IPS-18c (cell line): ENCODE measurements around the gene RPN1.

Experiments used
- H3K4me3 ChIP-seq: 2 replicates; pipeline ENCODE4 v1.7.0; 2013; ENCODE audit warnings: low read depth, mild to moderate bottlenecking, low read length, moderate library complexity; ENCODE audit not compliant: insufficient read depth
- H3K9me3 ChIP-seq: one replicate; pipeline ENCODE4 v1.6.1; 2013; ENCODE audit warnings: mild to moderate bottlenecking, low read length, moderate library complexity; ENCODE audit not compliant: control insufficient read depth, insufficient read depth

RPN1 gene

DNA sequence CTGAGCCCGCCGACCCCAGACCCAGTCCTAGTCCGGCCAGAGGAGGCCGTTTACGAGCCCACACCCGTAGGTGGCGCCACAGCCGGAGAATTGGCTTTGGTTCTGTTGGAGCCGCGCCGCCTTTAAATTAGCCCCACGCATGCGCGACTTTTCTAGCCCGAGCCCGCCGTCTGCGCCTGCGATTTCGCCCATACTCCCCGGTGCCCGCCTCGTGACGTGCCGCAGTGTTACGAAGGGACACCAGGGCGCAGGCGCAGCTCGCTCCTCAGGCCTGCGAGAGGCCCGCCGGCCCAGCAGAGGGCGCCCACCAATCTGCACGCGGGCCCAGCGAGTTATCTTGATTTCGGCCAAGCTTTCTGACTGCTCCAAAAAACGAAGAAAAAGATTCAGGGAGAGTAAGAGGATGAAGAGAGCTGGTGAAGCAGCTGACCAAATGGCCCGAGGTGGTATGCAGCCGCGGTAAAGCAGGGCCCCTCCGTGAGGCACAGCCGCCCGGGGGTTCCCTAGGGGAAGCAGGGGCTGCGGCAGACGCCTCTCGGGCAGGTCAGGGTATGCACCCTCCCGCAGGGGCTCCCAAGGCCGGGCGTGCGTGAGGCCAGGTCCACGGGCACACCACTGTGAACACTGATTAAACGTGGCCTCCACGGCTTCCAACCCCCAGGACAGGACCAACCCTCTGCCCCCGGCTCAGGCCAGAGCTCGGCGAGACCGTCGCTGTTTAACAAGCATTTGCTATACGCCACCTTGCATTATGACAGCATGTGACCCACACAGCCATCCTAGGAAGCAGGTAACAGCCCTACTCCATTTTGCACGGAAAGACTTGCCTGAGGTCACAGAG lies 32.8 kb downstream of the RPN1 start:
- Histone ChIP-seq H3K4me3 (peak overlapping the region; percentile 91), H3K9me3 (no peaks in the 10 kb centered on the region)

DNA sequence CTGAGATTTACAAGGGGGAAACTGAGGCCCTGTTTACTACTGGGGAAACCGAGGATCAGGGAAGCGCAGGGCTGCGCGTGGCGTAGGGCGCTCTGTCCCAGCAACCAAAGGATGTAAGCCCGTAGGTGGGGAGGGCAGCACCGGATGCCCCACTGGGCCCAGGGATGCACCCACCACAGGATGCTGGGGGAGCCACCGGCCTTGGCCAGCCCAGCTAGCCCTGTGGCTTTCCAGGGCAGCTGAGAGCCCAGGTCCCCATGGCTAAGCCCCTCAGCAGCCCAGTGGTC lies 33.4 kb downstream of the RPN1 start:
- Histone ChIP-seq H3K9me3 (no peaks in the 10 kb centered on the region), H3K4me3 (peak overlapping the region; percentile 91)

DNA sequence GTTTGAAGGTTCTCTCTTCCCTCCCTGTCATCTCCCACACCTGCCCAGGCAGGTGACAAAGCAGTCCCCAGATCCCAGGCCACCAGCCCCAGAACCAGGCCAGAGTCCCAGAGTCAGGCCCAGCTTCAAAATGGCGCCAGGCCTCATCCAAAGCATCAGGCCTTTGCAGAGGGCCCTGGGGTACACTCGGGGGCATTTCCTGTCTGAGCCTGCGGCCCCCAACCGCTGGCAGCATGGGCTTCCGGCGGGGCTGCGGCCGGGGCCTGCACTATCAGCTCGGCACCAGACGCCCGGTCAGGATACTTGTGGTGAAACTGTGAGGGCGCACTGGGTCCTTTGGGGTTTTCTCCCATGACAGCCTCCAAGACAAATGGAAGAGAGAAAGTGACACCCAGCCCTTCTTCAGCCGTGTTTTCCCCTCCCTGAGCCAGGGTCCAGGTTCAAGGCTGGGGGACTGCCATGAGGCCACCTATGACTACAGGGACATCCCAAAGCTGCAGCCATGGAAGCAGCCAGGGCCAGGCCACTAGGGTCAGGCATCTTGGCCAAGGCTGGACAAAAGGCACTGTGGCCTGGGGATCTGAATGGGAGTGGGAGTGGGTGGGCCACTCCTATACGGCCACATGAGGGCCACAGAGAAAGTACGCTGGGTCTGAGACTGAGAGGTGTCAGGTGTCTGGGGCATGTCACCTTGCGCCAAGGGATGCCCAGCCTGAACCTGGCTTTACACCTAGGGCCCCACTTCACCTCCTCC lies 33.9 kb downstream of the RPN1 start:
- no peak overlapping the region for H3K4me3 ChIP-seq
- no peaks in the 10 kb centered on the region for H3K9me3 ChIP-seq

DNA sequence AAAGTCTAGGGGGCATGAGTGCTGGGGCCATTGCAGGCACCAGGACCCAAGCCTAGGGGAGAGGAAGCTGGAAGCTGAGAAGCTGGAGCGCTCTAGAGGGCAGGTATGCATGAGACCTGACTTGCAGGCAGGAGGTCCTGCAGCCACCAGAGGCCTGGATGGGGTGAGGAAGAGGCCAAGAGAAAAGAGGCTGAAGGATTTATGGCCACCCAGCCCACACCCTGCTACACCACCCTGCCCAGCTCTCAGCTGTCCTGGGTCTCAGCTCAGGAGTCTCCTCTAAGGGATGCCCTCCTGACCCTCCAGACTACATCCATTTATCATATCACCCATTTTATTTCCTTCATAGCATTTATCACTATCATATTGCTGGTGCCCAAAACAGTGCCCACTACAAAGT lies 36.5 kb downstream of the RPN1 start:
- Histone ChIP-seq H3K9me3 (no peaks in the 10 kb centered on the region), H3K4me3 (no peak overlapping the region)

DNA sequence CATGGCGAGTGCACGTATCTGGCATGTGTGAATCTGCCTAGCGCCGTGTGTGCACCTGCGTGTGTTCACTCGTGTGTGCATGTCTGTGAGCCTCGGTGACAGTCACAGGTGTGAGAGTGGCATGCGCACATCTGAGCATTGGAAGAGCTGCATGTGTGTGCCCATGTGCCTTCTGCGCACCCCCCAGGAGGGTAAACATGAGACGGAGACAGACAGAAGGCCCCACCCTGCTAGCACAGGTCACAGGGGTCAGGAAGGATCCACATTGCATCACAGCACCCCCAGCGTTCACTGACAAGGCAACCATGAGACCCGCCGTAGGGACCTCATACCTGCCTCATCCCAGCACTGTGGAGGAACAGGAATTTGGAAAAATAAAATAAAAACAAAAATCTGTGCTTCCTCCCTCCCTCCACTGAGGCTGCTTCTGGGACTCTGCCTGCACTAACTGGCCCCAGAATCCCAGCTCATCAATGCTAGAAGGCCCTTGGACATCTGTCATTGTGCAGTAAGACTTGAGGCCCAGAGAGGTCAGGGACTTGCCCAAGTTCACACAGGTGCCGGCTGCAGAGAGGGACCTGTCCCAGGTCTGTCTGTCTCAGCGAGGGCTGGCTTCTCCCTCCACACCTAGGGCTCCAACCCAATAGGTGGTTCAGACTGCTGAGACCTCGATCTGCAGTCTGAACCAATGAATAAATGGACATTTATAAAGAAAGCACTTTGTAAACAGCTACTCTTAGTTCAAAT lies 37.4 kb downstream of the RPN1 start:
- Histone ChIP-seq H3K4me3 (no peak overlapping the region), H3K9me3 (no peaks in the 10 kb centered on the region)

DNA sequence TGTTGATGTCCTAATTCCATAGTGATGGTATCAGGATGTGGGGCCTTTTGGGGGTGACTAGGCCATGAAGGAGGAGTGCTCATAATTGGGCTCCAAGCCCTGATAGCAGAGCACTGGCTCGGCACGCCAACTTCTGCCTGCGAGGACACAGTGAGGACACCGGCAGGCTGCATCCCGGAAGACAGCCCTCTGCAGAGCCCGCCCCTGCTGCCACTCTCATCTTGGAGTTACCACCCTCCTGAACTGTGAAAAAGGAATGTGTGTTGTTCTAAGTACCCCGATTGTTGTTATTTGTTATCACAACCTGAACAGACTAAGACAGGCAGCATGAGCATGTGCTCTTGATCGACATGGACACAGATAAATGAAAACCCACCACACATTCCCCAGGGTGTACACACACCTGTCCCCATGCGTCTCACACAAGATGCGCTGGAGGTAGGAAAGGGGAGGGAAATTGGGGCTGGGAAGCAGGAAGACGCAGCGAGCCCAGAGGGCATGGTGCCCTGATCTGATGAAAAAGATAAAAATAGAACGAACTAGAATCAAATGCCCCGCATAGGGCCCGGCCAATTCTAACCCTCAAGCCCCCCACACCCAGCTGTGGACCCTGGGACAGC lies 40.1 kb downstream of the RPN1 start:
- no peak overlapping the region for H3K4me3 ChIP-seq
- H3K9me3 ChIP-seq: no peaks in the 10 kb centered on the region

DNA sequence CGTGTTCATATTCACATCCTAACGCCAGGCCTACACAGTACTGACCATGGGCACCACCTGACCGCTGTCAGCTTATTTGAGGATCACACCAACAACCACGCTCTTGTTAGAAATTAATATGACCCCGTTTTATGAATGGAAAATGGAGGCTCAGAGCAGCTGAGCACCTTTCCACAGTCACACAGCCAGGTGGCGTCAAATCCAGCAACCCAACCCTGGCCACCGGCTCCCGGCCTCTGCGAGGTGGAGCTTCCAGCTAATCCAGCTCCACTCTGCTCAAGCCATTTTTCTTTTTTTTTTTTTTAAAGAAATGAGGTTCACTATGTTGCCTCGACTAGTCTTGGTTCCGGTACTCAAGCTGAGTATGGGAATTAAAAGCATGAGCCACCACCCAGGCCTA lies 41.3 kb downstream of the RPN1 start:
- Histone ChIP-seq H3K4me3 (no peak overlapping the region), H3K9me3 (no peaks in the 10 kb centered on the region)

DNA sequence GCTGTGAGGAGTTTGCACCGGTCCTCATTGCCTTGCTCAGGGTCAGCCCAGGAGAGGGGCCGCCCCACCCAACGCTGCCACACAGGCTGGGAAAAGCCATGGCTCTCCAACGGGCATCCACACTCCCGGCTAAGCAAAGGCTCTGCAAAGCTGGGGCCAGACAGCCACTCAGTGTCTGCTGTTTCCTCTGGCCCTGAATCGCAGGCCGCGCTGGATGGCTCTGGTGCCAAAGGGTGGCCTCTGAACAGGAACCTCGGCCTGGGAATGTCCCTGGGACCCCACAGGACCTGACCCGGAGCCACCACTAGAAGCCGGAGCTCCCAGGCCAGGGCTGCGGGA lies 42.9 kb downstream of the RPN1 start:
- H3K9me3 ChIP-seq: no peaks in the 10 kb centered on the region
- H3K4me3 ChIP-seq: no peak overlapping the region; the same call in 1 of the 2 replicates

DNA sequence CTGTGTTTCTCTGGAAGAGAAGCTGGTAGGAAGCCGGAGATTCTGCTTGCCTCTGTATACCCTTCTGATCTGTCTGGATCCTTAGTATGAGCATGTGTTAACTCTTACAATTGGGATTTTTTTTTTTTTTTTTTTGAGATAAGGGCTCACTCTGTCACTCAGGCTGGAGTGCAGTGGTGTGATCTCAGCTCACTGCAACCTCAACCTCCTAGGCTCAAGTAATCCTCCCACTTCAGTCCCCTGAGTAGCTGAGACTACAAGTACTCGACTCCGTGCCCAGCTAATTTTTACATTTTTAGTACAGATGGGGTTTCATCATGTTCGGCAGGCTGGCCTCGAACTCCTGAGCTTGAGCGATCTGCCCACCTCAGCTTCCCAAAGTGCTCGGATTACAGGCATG lies 44.5 kb downstream of the RPN1 start:
- no peaks in the 10 kb centered on the region for H3K9me3 ChIP-seq
- no peak overlapping the region for H3K4me3 ChIP-seq

DNA sequence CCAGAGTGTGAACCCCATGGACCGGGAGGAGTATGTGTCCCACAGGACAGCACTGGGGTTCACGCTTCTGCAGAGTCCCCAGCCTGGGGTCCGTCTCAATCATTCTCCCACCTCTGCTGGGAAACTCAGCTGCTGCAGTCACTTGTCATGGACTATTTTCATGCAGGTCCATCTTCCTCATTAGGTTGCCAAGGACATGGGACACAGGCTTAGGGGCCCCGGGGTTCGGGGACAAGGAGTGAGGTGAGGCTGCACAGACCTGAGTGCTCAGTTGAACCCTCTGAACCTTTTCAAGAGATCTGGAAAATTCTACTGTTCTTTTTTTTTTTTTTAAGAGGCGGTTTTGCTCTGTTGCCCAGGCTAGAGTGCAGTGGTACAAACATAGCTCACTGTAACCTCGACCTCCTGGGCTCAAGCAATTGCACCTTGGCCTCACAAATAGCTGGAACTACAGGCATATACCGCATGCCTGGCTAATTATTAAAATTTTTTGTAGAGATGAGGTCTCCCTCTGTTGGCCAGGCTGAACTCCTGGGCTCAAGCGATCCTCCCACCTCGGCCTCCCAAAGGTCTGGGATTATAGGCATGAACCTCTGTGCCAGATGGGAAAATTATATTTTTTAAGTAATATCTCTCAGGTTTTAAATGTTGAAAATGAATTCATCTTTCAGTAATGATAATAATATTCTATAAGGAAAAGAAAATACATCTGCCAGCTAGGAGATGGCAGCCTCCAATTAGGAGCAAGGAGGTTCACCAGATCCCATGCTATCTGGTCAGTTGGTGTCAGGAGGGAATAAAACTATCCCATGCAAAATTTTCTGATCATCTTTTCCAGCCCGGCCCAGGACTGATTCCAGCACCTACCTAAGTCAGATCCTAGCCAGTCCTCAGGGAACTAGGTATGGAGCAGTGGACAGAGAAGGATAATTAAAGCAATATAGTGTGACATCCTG lies 45.2 kb downstream of the RPN1 start:
- H3K9me3 ChIP-seq: no peaks in the 10 kb centered on the region
- H3K4me3 ChIP-seq: no peak overlapping the region

DNA sequence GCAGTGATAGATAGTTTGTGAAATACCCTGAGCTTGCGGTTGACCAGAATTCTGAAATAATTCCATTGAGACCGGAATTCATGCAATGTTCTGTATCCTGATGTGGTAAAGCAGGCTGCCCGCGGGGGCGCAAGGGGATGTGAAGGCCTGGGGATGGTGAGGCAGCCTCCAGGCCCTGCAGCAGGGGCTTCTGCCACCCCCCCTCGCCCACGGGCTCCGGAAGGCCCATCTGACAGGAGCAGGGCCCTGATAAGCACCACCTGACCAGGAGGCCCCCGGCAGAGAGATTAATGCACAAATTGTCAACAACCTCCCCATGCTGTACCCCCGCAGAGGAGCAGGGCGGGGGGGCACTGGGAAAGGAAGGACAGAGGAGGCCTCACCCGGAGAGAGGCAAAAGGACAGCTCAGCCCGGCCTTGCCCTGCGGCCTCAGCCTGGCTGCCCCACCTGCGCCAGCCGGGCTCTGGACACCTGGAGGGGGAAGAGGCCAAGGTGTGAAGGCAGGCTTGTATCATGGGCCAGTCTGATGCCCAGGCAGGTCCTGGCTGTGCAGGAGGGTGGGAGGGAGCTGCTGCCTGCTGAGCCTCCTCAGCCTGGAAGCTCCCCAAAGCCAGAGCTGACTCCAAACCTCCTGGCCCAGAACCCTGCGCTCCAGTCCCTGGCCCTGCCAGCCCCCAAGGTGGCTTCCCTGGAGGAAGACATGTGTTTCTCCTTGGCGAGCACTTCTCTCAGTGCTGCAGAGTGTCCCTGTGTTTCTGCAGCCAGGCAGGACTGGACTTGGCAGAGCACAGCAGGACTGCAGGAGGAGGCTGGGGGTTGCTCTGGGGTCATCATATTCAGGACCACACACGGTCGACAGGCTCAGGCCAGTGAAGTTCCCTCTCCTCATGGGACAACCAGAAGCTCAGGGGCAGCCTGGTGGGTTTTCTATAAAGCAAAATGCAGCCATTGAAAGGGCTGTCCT lies 46.5 kb downstream of the RPN1 start:
- H3K9me3 ChIP-seq: no peaks in the 10 kb centered on the region
- H3K4me3 ChIP-seq: no peak overlapping the region

DNA sequence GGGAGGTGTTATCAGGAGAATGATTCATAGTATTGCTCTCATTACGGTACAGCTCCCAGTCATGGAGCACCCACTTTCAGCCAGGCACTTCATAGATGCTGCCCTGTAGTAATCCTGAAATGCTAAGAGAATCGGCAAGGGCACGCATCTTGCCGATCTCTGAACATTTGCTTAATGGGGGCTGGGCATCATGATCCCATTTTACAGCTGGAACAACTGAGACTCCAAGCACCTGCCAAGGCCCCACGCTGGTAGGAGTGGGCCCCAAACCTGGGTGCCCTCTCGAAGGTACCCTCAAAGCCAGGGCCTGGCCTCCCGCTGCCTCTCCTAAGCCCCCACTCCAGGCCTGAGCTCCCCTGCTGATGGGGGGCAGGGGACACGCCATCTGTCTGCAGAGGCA lies 47.3 kb downstream of the RPN1 start:
- Histone ChIP-seq H3K9me3 (no peaks in the 10 kb centered on the region), H3K4me3 (no peak overlapping the region)

DNA sequence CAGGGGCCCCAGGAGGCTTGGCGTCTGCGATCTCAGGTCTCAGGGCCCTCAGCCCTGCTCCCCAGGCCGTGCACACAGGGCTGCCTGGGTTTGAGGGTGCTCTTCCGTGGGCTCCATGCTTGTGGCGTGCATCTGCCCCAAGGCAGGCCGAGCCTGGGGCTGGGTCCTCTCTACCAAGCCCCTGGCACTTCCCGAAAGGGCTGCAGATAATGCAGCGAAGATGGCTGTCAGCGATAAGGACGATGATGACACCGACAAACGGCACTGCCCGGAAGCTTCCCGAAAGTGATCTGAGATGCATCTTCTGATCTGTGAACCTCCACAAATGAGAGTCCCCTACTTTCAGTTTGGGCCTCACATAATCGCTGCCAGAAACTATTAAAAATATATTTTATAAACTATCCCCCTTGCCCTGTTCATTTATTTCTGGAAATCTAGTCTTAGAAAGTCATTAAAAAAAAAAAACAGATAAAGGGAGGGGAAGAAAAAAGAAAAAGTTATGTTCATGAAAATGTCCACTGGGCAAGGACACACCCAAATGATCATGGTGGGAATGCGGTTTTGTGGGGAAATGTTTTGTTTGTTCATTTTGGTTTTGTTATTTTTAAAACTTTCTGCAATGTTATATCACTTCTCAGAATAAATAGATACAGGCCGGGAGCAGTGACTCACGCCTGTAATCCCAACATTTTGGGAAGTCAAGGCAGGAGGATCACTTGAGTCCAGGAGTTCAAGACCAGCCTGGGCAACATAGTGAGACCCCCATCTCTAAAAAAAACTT lies 51.5 kb downstream of the RPN1 start:
- Histone ChIP-seq H3K4me3 (no peak overlapping the region), H3K9me3 (no peaks in the 10 kb centered on the region)

DNA sequence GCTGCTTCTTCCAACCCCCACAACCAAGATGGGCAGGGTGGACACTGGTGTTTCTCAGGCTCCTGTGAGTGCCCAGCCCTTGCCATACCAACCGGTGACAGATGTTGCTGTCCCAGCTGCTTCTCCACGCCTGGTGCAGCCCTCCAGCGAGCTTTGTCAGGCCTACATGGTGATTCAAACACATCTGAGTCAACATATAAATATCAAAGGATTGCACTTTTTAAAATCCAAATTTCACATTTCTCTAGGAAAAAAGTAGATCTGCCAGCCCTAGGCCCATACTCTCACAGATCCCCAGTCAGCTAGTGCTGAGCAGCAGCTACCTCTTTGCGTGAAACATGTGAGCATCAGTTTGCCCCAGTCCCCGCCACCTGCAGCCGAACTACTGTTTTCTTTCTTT lies 52.7 kb downstream of the RPN1 start:
- no peak overlapping the region for H3K4me3 ChIP-seq
- no peaks in the 10 kb centered on the region for H3K9me3 ChIP-seq

DNA sequence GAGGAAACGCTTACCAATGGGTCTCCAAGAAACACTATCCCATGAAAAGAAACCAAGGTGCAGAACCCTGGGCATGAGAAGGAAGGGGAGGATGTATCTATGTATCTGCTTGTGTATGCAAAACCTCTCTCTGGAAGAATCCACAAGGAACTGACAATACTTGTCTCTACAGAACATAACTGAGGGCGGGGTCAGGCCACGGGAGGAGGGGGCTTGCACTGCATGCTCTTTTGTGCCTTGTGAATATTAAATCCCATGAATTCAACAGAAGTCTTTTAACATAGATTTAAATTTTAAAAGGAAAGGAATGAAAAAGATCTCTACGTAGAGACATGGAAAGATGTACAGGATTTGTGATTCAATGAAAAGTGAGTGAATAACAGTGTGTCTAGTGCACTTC lies 57.8 kb downstream of the RPN1 start:
- Histone ChIP-seq H3K9me3 (no peaks in the 10 kb centered on the region), H3K4me3 (no peak overlapping the region)
